ENCODE data around the gene SPATS2L. TPM values are rescaled to one million over a fixed set of nuclear protein-coding genes. Genes with fewer than 3 reads are reported as not detected.

The SPATS2L gene
- total RNA-seq, 1 experiment from 2014 or later: 112 TPM

GRCh38 chr2:200317975-200318374 lies 11.5 kb downstream of the SPATS2L start:
- ChIA-PET POLR2A (no interaction called here), CTCF (interaction anchor here (0.9 kb wide), 1 partner anchor 11 kb away, joined by 3 read pairs; no protein-coding TSS in a partner anchor)
- TF ChIP-seq ZNF121 (CRISPR knock-in tag; IDR thresholded peaks at IDR 0.05) (no peak), NFYB (CRISPR knock-in tag; conservative IDR thresholded peaks at IDR 0.05; ENCODE audit: low read depth) (no peak), USF2 (CRISPR knock-in tag; IDR thresholded peaks at IDR 0.05) (no peak), KAT7 (CRISPR knock-in tag; IDR thresholded peaks at IDR 0.05; ENCODE audit: borderline replicate concordance) (no peak), E2F5 (CRISPR knock-in tag; IDR thresholded peaks at IDR 0.05) (no peak), ZNF423 (CRISPR knock-in tag; IDR thresholded peaks at IDR 0.05) (no peak), SP1 (CRISPR knock-in tag; conservative IDR thresholded peaks at IDR 0.05) (no peak), ZNF138 (CRISPR knock-in tag; conservative IDR thresholded peaks at IDR 0.05) (no peak), ZNF532 (CRISPR knock-in tag; IDR thresholded peaks at IDR 0.05; ENCODE audit: borderline replicate concordance) (no peak), ZNF317 (CRISPR knock-in tag; IDR thresholded peaks at IDR 0.05; ENCODE audit: borderline replicate concordance, low read depth) (no peak)
- Mint-ChIP-seq H3K27me3 (ENCODE audit: low read depth) (no peaks in the 10 kb centered on the region), H3K36me3 (peaks cover 2% of the 10 kb centered on the region; the same call in 1 of the 2 replicates), H3K27ac (peak overlapping the region; percentile 95), H3K4me1 (peaks cover 92% of the 10 kb centered on the region), H3K4me3 (peak overlapping the region; percentile 15; the same call in 1 of the 2 replicates), H3K9me3 (no peaks in the 10 kb centered on the region)
- DNase-seq (ENCODE audit: low spot score): no peak
- no peak for ATAC-seq

- ChIA-PET POLR2A (no interaction called here), CTCF (interaction anchor here (0.8 kb wide), 1 partner anchor 333 kb away, joined by 3 read pairs; no protein-coding TSS in a partner anchor)
- Mint-ChIP-seq H3K27me3 (ENCODE audit: low read depth) (no peaks in the 10 kb centered on the region), H3K4me1 (peaks cover 91% of the 10 kb centered on the region), H3K9me3 (no peaks in the 10 kb centered on the region), H3K36me3 (peaks cover under 1% of the 10 kb centered on the region; the same call in 1 of the 2 replicates), H3K27ac (peak overlapping the region; percentile 95), H3K4me3 (peak overlapping the region; percentile 11; the same call in 1 of the 2 replicates)
- ATAC-seq: no peak; the same call in 1 of the 2 replicates
- TF ChIP-seq E2F1 (CRISPR knock-in tag; IDR thresholded peaks at IDR 0.05) (no peak), ZMAT4 (CRISPR knock-in tag; IDR thresholded peaks at IDR 0.05) (no peak), HMGA2 (CRISPR knock-in tag; IDR thresholded peaks at IDR 0.05) (no peak), IRF2 (CRISPR knock-in tag; IDR thresholded peaks at IDR 0.05; ENCODE audit: borderline replicate concordance, low read depth) (no peak), ZNF219 (CRISPR knock-in tag; IDR thresholded peaks at IDR 0.05; ENCODE audit: borderline replicate concordance) (no peak), OVOL2 (CRISPR knock-in tag; IDR thresholded peaks at IDR 0.05; ENCODE audit: borderline replicate concordance) (no peak), ETV6 (CRISPR knock-in tag; IDR thresholded peaks at IDR 0.05) (no peak), E2F4 (CRISPR knock-in tag; IDR thresholded peaks at IDR 0.05; ENCODE audit: borderline replicate concordance, low read depth) (no peak), CBFB (CRISPR knock-in tag; IDR thresholded peaks at IDR 0.05; ENCODE audit: low read depth) (no peak), ZNF138 (CRISPR knock-in tag; conservative IDR thresholded peaks at IDR 0.05) (no peak)
- DNase-seq (ENCODE audit: low spot score): no peak
These were observed 12.5 kb downstream of the SPATS2L start for GRCh38 chr2:200318940-200319435.
